A549 (cell line): Measurements from ENCODE around the gene GNAL. TPM values are rescaled to one million over a fixed set of nuclear protein-coding genes. Genes with fewer than 3 reads are reported as not detected.

Experiments used
- ATAC-seq, 2 experiments: fragments of 200-7000 bp in 1 of 2; fragments of >200 bp in 1 of 2; cut with Nextera tagmentation in 1 of 2; cut with Tn5 transposase in 1 of 2; 3 replicates each; pipeline versions ENCODE4 v1.8.0 to v1.9.1; 2018 to 2020; ENCODE audit warnings: mild to moderate bottlenecking in 1 of 2, moderate library complexity in 1 of 2
- CTCF ChIA-PET: fragments of 300-600 bp; sonication (Branson Sonifier 250); formaldehyde crosslinking; extraction: SDS; loops from one replicate; lab custom pipeline; 2021; ENCODE audit warnings: antibody characterized with exemption, inconsistent platforms; lab: Yijun Ruan, JAX
- POLR2A ChIA-PET: fragments of 350-600 bp; formaldehyde crosslinking; extraction: SDS; loops from one replicate; lab custom pipeline; 2021; ENCODE audit warnings: antibody characterized with exemption, inconsistent platforms; lab: Yijun Ruan, JAX
- DNase-seq, 2 experiments: peaks; one replicate each; pipeline versions ENCODE4 v3.0.0 to v3.0.0-alpha.2; 2011 to 2016; ENCODE audit warnings: low read depth in 1 of 2, low spot score in 1 of 2
- FAIRE-seq: peaks from 2 replicates; lab custom pipeline; 2011; peaks lifted over from hg19 to GRCh38; lab: Jason Lieb, UNC
- H3K27ac ChIP-seq, 2 experiments: fragments of >200 bp; sonication (Bioruptor Twin); formaldehyde crosslinking; 3 replicates each; pipeline ENCODE4 v1.5.1; 2016 to 2017
- H3K4me1 ChIP-seq: fragments of >200 bp; sonication (Bioruptor Twin); formaldehyde crosslinking; 3 replicates; pipeline ENCODE4 v1.6.1; 2016
- H3K4me2 ChIP-seq: fragments of >200 bp; sonication (Bioruptor Twin); formaldehyde crosslinking; 3 replicates; pipeline ENCODE4 v1.6.1; 2016
- H3K4me3 ChIP-seq: fragments of >200 bp; sonication (Bioruptor Twin); formaldehyde crosslinking; 3 replicates; pipeline ENCODE4 v1.5.1; 2016
- H3K9me3 ChIP-seq: fragments of >200 bp; sonication (Bioruptor Twin); formaldehyde crosslinking; 3 replicates; pipeline ENCODE4 v1.6.1; 2016
- BHLHE40 ChIP-seq: IDR thresholded peaks from 2 replicates; pipeline ENCODE4 v1.6.1; 2012; ENCODE audit warnings: low read depth, low read length, inconsistent platforms
- CBX8 ChIP-seq: fragments of 200-600 bp; sonication (generic); IDR thresholded peaks from 2 replicates; pipeline ENCODE4 v1.6.1; 2016
- CEBPB ChIP-seq, 2 experiments: fragments of >200 bp in 1 of 2; sonication (Bioruptor Twin) in 1 of 2; formaldehyde crosslinking in 1 of 2; IDR thresholded peaks; 2 replicates each; pipeline ENCODE4 v1.6.1; 2012 to 2016
- CHD2 ChIP-seq: fragments of 150-350 bp; IDR thresholded peaks from 2 replicates; pipeline ENCODE4 v1.6.1; 2014; ENCODE audit warnings: low read length; ENCODE audit not compliant: partially characterized antibody
- CTCF ChIP-seq: fragments of >200 bp; sonication (Bioruptor Twin); formaldehyde crosslinking; IDR thresholded peaks from 3 replicates; pipeline ENCODE4 v1.5.1; 2016
- ELK1 ChIP-seq: fragments of 150-350 bp; IDR thresholded peaks from 2 replicates; pipeline ENCODE4 v1.6.1; 2014; ENCODE audit warnings: low read depth, mild to moderate bottlenecking, low read length
- EP300 ChIP-seq, 2 experiments: fragments of >200 bp; sonication (Bioruptor Twin); formaldehyde crosslinking; IDR thresholded peaks; 2 replicates in 1 of 2; 3 replicates in 1 of 2; pipeline ENCODE4 v1.6.1; 2016 to 2017
- ESRRA ChIP-seq: fragments of 150-350 bp; IDR thresholded peaks from 2 replicates; pipeline ENCODE4 v1.6.1; 2014; ENCODE audit warnings: mild to moderate bottlenecking, low read length, borderline replicate concordance
- FOSB ChIP-seq: fragments of 250-450 bp; sonication (Bioruptor Pico); IDR thresholded peaks from 2 replicates; pipeline ENCODE4 v1.5.0; 2020; ENCODE audit warnings: mild to moderate bottlenecking, moderate library complexity
- FOXS1 ChIP-seq: fragments of 250-450 bp; sonication (Bioruptor Pico); IDR thresholded peaks from 2 replicates; pipeline ENCODE4 v1.5.0; 2020; ENCODE audit warnings: mild to moderate bottlenecking, moderate library complexity
- HES2 ChIP-seq: fragments of >200 bp; sonication (Bioruptor Twin); formaldehyde crosslinking; IDR thresholded peaks from 2 replicates; pipeline ENCODE4 v1.6.1; 2016
- HOXA7 ChIP-seq: fragments of 250-450 bp; sonication (Bioruptor Pico); IDR thresholded peaks from 2 replicates; pipeline ENCODE4 v1.5.0; 2020; ENCODE audit warnings: mild to moderate bottlenecking, moderate library complexity
- HOXB13 ChIP-seq: fragments of 250-450 bp; sonication (Bioruptor Pico); IDR thresholded peaks from 2 replicates; pipeline ENCODE4 v1.5.0; 2020; ENCODE audit warnings: low read depth, mild to moderate bottlenecking, moderate library complexity
- JUN ChIP-seq, 2 experiments: fragments of >200 bp; sonication (Bioruptor Twin); formaldehyde crosslinking; IDR thresholded peaks; 2 replicates in 1 of 2; 3 replicates in 1 of 2; pipeline ENCODE4 v1.6.1; 2016 to 2017
- JUNB ChIP-seq: fragments of >200 bp; sonication (Bioruptor Twin); formaldehyde crosslinking; IDR thresholded peaks from 2 replicates; pipeline ENCODE4 v1.6.1; 2016
- KDM1A ChIP-seq: fragments of 200-600 bp; sonication (generic); IDR thresholded peaks from 2 replicates; pipeline ENCODE4 v1.6.1; 2016; ENCODE audit warnings: low read depth, mild to moderate bottlenecking
- KDM5A ChIP-seq: fragments of 200-600 bp; sonication (generic); IDR thresholded peaks from 2 replicates; pipeline ENCODE4 v1.6.1; 2016; ENCODE audit warnings: antibody characterized with exemption, mild to moderate bottlenecking
- MAFK ChIP-seq: fragments of 450-650 bp; IDR thresholded peaks from 2 replicates; pipeline ENCODE4 v1.6.1; 2014; ENCODE audit not compliant: partially characterized antibody
- NFE2L2 ChIP-seq: fragments of 150-350 bp; conservative IDR thresholded peaks from 2 replicates; pipeline ENCODE4 v1.6.1; 2014; ENCODE audit warnings: low read length
- NR3C1 ChIP-seq: fragments of >200 bp; sonication (Bioruptor Twin); formaldehyde crosslinking; IDR thresholded peaks from 3 replicates; pipeline ENCODE4 v1.6.1; 2017
- PBX3 ChIP-seq: IDR thresholded peaks from 2 replicates; pipeline ENCODE4 v1.6.1; 2012
- RAD21 ChIP-seq, 2 experiments: fragments of >200 bp in 1 of 2; sonication (Bioruptor Twin) in 1 of 2; formaldehyde crosslinking in 1 of 2; IDR thresholded peaks in 1 of 2; conservative IDR thresholded peaks in 1 of 2; 2 replicates in 1 of 2; 3 replicates in 1 of 2; pipeline ENCODE4 v1.6.1; 2012 to 2018; ENCODE audit warnings: inconsistent platforms in 1 of 2
- RARB ChIP-seq: fragments of 250-450 bp; sonication (Bioruptor Pico); IDR thresholded peaks from 2 replicates; pipeline ENCODE4 v1.8.0; 2021; ENCODE audit warnings: mild to moderate bottlenecking, moderate library complexity
- RFX5 ChIP-seq: fragments of 450-650 bp; IDR thresholded peaks from 2 replicates; pipeline ENCODE4 v1.7.1; 2014; ENCODE audit warnings: antibody characterized with exemption, mild to moderate bottlenecking, moderate library complexity
- SMC3 ChIP-seq: fragments of >200 bp; sonication (Bioruptor Twin); formaldehyde crosslinking; IDR thresholded peaks from 3 replicates; pipeline ENCODE4 v1.6.1; 2018; ENCODE audit warnings: inconsistent platforms
- TFCP2L1 ChIP-seq: fragments of 250-450 bp; sonication (Bioruptor Pico); IDR thresholded peaks from 2 replicates; pipeline ENCODE4 v1.5.0; 2021; ENCODE audit warnings: mild to moderate bottlenecking
- TP53 ChIP-seq: fragments of 250-450 bp; sonication (Bioruptor Pico); IDR thresholded peaks from 2 replicates; pipeline ENCODE4 v1.5.0; 2021; ENCODE audit warnings: mild to moderate bottlenecking, moderate library complexity
- USF2 ChIP-seq: fragments of 450-650 bp; IDR thresholded peaks from 2 replicates; pipeline ENCODE4 v1.6.1; 2014; ENCODE audit warnings: antibody characterized with exemption
- ZC3H11A ChIP-seq: fragments of 450-650 bp; IDR thresholded peaks from 2 replicates; pipeline ENCODE4 v1.6.1; 2014; ENCODE audit warnings: antibody characterized with exemption, mild to moderate bottlenecking
- ZFP36 ChIP-seq: fragments of 450-650 bp; IDR thresholded peaks from 2 replicates; pipeline ENCODE4 v1.6.1; 2014; ENCODE audit warnings: borderline replicate concordance; ENCODE audit not compliant: partially characterized antibody
- WGBS: methylation state at CpG from one replicate; pipeline ENCODE4 v1.1.6; 2017; ENCODE audit errors: missing lambda C conversion rate; 5-methylcytosine and 5-hydroxymethylcytosine counted together
- polyA plus RNA-seq, 4 experiments: library from polyadenylated mRNA; depleted of rRNA in 3 of 4; stranded (reverse); fragments of >200 nt; fragmentation: RNase III in 1 of 4; extraction: RNeasy Plus Mini Kit Qiagen cat#74134 plus additional on column Dnase treatment in 1 of 4; gene quantifications; 2 replicates in 3 of 4; 3 replicates in 1 of 4; pipeline ENCODE4 v1.2.3, GENCODE V29; 2011 to 2017

GNAL gene
- polyA plus RNA-seq, 2 of the 4 experiments (the other 2 are of a cell fraction) = 5.1 to 12.9 TPM

GRCh38 chr18:11868230-11868629 lies 179.2 kb downstream of the GNAL start:
- H3K27ac ChIP-seq = no peak overlapping the region
- TF ChIP-seq ELK1 (no peak), FOXS1 (no peak), KDM5A (no peak), JUNB (no peak), FOSB (CRISPR knock-in tag) (no peak), BHLHE40 (no peak), USF2 (no peak), JUN (IDR thresholded peaks at IDR 0.05) (no peak)
- TF ChIP-seq, all 56 proteins: peak for 0
- WGBS = 92% methylated on average over 8 of the region's 8 CpGs
- ATAC-seq = no peak
- H3K4me3 ChIP-seq = no peak overlapping the region
- FAIRE-seq = no peak
- no peak overlapping the region for H3K4me2 ChIP-seq
- POLR2A ChIA-PET = no interaction called here
- DNase-seq = no peak
- CTCF ChIA-PET = interaction anchor here (0.9 to 3.1 kb wide), 4 partner anchors 10 to 106 kb away, joined by 3 to 8 read pairs (median 4); no protein-coding TSS in a partner anchor
- H3K9me3 ChIP-seq = no peaks in the 10 kb centered on the region
- H3K4me1 ChIP-seq = no peaks in the 10 kb centered on the region

- TF ChIP-seq PBX3 = no peak
- no peak for TF ChIP-seq HOXA7 (CRISPR knock-in tag)
- DNase-seq = no peak
- ChIA-PET CTCF (interaction anchor here (0.9 to 5.4 kb wide), 3 partner anchors 9 to 138 kb away, joined by 3 to 25 read pairs (median 3); no protein-coding TSS in a partner anchor), POLR2A (no interaction called here)
- Histone ChIP-seq H3K4me1 (no peaks in the 10 kb centered on the region), H3K4me2 (no peak overlapping the region), H3K4me3 (no peak overlapping the region), H3K9me3 (no peaks in the 10 kb centered on the region), H3K27ac (no peak overlapping the region; a peak in 1 of 6 replicates)
- no peak for FAIRE-seq
- ATAC-seq = no peak
- WGBS = 79% methylated on average over 5 of the region's 5 CpGs
Measured at GRCh38 chr18:11871501-11871900, 182.4 kb downstream of the GNAL start.

- WGBS = 52% methylated on average over 11 of the region's 13 CpGs
- ChIA-PET CTCF (interaction anchor here (0.7 to 5.4 kb wide), 3 partner anchors 136 to 216 kb away, joined by 4 to 25 read pairs (median 4); no protein-coding TSS in a partner anchor), POLR2A (no interaction called here)
- ATAC-seq = peak; percentile 81 to 85; a peak in 5 of 6 replicates
- DNase-seq = peak; percentile 41 to 67
- H3K4me3 ChIP-seq = no peak overlapping the region
- no peaks in the 10 kb centered on the region for H3K4me1 ChIP-seq
- H3K4me2 ChIP-seq = 0 out of 3 replicates have a peak overlapping the region, but pooled peaks have one; percentile 20
- H3K27ac ChIP-seq = no peak overlapping the region; a peak in 1 of 6 replicates
- no peaks in the 10 kb centered on the region for H3K9me3 ChIP-seq
- no peak for FAIRE-seq
- TF ChIP-seq KDM1A (no peak), SMC3 (peak; percentile 45; the same call in 2 of the 3 replicates), ZC3H11A (no peak), MAFK (no peak), CBX8 (no peak), HOXB13 (CRISPR knock-in tag) (no peak), ZFP36 (no peak), JUNB (no peak), NFE2L2 (no peak), ESRRA (no peak), RARB (CRISPR knock-in tag) (no peak), EP300 (IDR thresholded peaks at IDR 0.05) (no peak), RAD21 (conservative IDR thresholded peaks at IDR 0.05 in 1 of 2, IDR thresholded peaks at IDR 0.05 in 1 of 2) (peak; percentile 67 to 68), RFX5 (no peak), TFCP2L1 (CRISPR knock-in tag) (no peak), NR3C1 (no peak), USF2 (no peak), CTCF (peak; percentile 49), HES2 (no peak), CHD2 (no peak), CEBPB (IDR thresholded peaks at IDR 0.05) (no peak), TP53 (CRISPR knock-in tag) (no peak)
Measured at GRCh38 chr18:11872479-11873136, 183.5 kb downstream of the GNAL start.
